HepG2 (cell line): ENCODE measurements around the gene MIEF2. TPM values are rescaled to one million over a fixed set of nuclear protein-coding genes. Genes with fewer than 3 reads are reported as not detected.

Experiments
- CBX1 ChIP-seq: IDR thresholded peaks from one replicate; pipeline ENCODE4 v1.6.1; 2016; ENCODE audit warnings: antibody characterized with exemption, low read depth
- ISL2 ChIP-seq: sonication (generic); formaldehyde crosslinking; IDR thresholded peaks from 2 replicates; pipeline ENCODE4 v1.5.0; 2020; ENCODE audit warnings: missing genetic modification reagents
- NAIF1 ChIP-seq: sonication (generic); formaldehyde crosslinking; IDR thresholded peaks from 2 replicates; pipeline ENCODE4 v1.5.0; 2020; ENCODE audit warnings: mild to moderate bottlenecking, missing genetic modification reagents, borderline replicate concordance
- NFIB ChIP-seq: sonication (generic); formaldehyde crosslinking; IDR thresholded peaks from 2 replicates; pipeline ENCODE4 v1.9.0; 2021; ENCODE audit warnings: missing genetic modification reagents, mild to moderate bottlenecking, borderline replicate concordance
- PRMT3 ChIP-seq: sonication (generic); formaldehyde crosslinking; IDR thresholded peaks from 2 replicates; pipeline ENCODE4 v1.8.1; 2022; ENCODE audit warnings: low read depth, mild to moderate bottlenecking, moderate library complexity, missing genetic modification reagents, borderline replicate concordance
- ZC3H4 ChIP-seq: sonication (generic); formaldehyde crosslinking; IDR thresholded peaks from 2 replicates; pipeline ENCODE4 v1.4.0; 2020; ENCODE audit warnings: missing genetic modification reagents, borderline replicate concordance
- ZHX1 ChIP-seq: sonication (generic); formaldehyde crosslinking; IDR thresholded peaks from 2 replicates; pipeline ENCODE4 v1.8.1; 2022; ENCODE audit warnings: low read depth, mild to moderate bottlenecking, missing genetic modification reagents
- ZNF230 ChIP-seq: sonication (generic); formaldehyde crosslinking; IDR thresholded peaks from 2 replicates; pipeline ENCODE4 v1.4.0; 2020; ENCODE audit warnings: mild to moderate bottlenecking, missing genetic modification reagents
- ZNF329 ChIP-seq: sonication (generic); formaldehyde crosslinking; IDR thresholded peaks from 2 replicates; pipeline ENCODE4 v1.9.0; 2021; ENCODE audit warnings: low read depth, mild to moderate bottlenecking, missing genetic modification reagents
- ZNF766 ChIP-seq: sonication (generic); formaldehyde crosslinking; IDR thresholded peaks from 2 replicates; pipeline ENCODE4 v1.5.0; 2020; ENCODE audit warnings: missing genetic modification reagents, borderline replicate concordance
- ZSCAN20 ChIP-seq: sonication (generic); formaldehyde crosslinking; IDR thresholded peaks from 2 replicates; pipeline ENCODE4 v1.4.0; 2020; ENCODE audit warnings: missing genetic modification reagents, mild to moderate bottlenecking, borderline replicate concordance
- polyA plus RNA-seq, 8 experiments: library from polyadenylated mRNA; depleted of rRNA in 3 of 8; stranded (reverse) in 7 of 8; unstranded in 1 of 8; fragments of >200 nt; fragmentation: Illumina TruSeq in 4 of 8; extraction: Trizol in 4 of 8; gene quantifications; 2 replicates each; pipeline versions ENCODE4 v1.2.1 to v1.2.3, GENCODE V29; 2011 to 2016; ENCODE audit warnings: low read depth in 4 of 8, missing spikeins in 1 of 8, mixed read lengths in 1 of 8; ENCODE audit not compliant: insufficient read depth in 1 of 8
- total RNA-seq, 5 experiments: library from RNA; depleted of rRNA; stranded (reverse); fragments of >200 nt; fragmentation: Illumina TruSeq; extraction: Trizol; gene quantifications; 2 replicates each; pipeline ENCODE4 v1.2.3, GENCODE V29; 2016; ENCODE audit warnings: low read depth in 1 of 5
- TF ChIP-seq, protein P1 (sequence below): sonication (generic); formaldehyde crosslinking; IDR thresholded peaks from 2 replicates; pipeline ENCODE4; 2020; ENCODE audit warnings: missing genetic modification reagents, mild to moderate bottlenecking, borderline replicate concordance
- TF ChIP-seq, protein P2 (sequence below): sonication (generic); formaldehyde crosslinking; IDR thresholded peaks from 2 replicates; pipeline ENCODE4 v1.4.0; 2020; ENCODE audit warnings: missing genetic modification reagents; ENCODE audit errors: not compliant biosample characterization
- TF ChIP-seq, protein P3 (sequence below): sonication (generic); formaldehyde crosslinking; IDR thresholded peaks from 2 replicates; pipeline ENCODE4 v1.5.0; 2020; ENCODE audit warnings: mild to moderate bottlenecking, missing genetic modification reagents, borderline replicate concordance

MIEF2 gene
- total and polyA plus RNA-seq, 2 of the 13 experiments (the other 11 are each of a cell fraction or from before 2014, with no cell fraction given) = 6.0 to 8.0 TPM

GRCh38 chr17:18258356-18259038, 2.0 kb upstream of the MIEF2 start, which contains the start of gene FLII (continued):
- TF ChIP-seq ZHX1 (CRISPR knock-in tag) (0 out of 2 replicates have a peak, but pooled peaks have one; percentile 18), ZSCAN20 (CRISPR knock-in tag) (0 out of 2 replicates have a peak, but pooled peaks have one; percentile 0), ZNF329 (CRISPR knock-in tag) (no peak), NFIB (CRISPR knock-in tag) (no peak), ZNF230 (CRISPR knock-in tag) (peak; percentile 47; the same call in 1 of the 2 replicates), ZNF766 (CRISPR knock-in tag) (peak; percentile 41; the same call in 1 of the 2 replicates), CBX1 (no peak), ZC3H4 (CRISPR knock-in tag) (no peak), PRMT3 (CRISPR knock-in tag) (no peak), NAIF1 (CRISPR knock-in tag) (0 out of 2 replicates have a peak, but pooled peaks have one; percentile 45), ISL2 (no peak)
- TF ChIP-seq, protein P1, sequence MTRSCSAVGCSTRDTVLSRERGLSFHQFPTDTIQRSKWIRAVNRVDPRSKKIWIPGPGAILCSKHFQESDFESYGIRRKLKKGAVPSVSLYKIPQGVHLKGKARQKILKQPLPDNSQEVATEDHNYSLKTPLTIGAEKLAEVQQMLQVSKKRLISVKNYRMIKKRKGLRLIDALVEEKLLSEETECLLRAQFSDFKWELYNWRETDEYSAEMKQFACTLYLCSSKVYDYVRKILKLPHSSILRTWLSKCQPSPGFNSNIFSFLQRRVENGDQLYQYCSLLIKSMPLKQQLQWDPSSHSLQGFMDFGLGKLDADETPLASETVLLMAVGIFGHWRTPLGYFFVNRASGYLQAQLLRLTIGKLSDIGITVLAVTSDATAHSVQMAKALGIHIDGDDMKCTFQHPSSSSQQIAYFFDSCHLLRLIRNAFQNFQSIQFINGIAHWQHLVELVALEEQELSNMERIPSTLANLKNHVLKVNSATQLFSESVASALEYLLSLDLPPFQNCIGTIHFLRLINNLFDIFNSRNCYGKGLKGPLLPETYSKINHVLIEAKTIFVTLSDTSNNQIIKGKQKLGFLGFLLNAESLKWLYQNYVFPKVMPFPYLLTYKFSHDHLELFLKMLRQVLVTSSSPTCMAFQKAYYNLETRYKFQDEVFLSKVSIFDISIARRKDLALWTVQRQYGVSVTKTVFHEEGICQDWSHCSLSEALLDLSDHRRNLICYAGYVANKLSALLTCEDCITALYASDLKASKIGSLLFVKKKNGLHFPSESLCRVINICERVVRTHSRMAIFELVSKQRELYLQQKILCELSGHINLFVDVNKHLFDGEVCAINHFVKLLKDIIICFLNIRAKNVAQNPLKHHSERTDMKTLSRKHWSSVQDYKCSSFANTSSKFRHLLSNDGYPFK (CRISPR knock-in tag) = no peak
- TF ChIP-seq, protein P2, sequence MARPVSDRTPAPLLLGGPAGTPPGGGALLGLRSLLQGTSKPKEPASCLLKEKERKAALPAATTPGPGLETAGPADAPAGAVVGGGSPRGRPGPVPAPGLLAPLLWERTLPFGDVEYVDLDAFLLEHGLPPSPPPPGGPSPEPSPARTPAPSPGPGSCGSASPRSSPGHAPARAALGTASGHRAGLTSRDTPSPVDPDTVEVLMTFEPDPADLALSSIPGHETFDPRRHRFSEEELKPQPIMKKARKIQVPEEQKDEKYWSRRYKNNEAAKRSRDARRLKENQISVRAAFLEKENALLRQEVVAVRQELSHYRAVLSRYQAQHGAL (CRISPR knock-in tag) = no peak
- TF ChIP-seq, protein P3, sequence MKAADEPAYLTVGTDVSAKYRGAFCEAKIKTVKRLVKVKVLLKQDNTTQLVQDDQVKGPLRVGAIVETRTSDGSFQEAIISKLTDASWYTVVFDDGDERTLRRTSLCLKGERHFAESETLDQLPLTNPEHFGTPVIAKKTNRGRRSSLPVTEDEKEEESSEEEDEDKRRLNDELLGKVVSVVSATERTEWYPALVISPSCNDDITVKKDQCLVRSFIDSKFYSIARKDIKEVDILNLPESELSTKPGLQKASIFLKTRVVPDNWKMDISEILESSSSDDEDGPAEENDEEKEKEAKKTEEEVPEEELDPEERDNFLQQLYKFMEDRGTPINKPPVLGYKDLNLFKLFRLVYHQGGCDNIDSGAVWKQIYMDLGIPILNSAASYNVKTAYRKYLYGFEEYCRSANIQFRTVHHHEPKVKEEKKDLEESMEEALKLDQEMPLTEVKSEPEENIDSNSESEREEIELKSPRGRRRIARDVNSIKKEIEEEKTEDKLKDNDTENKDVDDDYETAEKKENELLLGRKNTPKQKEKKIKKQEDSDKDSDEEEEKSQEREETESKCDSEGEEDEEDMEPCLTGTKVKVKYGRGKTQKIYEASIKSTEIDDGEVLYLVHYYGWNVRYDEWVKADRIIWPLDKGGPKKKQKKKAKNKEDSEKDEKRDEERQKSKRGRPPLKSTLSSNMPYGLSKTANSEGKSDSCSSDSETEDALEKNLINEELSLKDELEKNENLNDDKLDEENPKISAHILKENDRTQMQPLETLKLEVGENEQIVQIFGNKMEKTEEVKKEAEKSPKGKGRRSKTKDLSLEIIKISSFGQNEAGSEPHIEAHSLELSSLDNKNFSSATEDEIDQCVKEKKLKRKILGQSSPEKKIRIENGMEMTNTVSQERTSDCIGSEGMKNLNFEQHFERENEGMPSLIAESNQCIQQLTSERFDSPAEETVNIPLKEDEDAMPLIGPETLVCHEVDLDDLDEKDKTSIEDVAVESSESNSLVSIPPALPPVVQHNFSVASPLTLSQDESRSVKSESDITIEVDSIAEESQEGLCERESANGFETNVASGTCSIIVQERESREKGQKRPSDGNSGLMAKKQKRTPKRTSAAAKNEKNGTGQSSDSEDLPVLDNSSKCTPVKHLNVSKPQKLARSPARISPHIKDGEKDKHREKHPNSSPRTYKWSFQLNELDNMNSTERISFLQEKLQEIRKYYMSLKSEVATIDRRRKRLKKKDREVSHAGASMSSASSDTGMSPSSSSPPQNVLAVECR (CRISPR knock-in tag) = peak; percentile 92
